Activated naive CD4-positive, alpha-beta T cell treated with anti-CD3 and anti-CD28 coated beads, Interleukin-2, amount 10 ng/mL, durations not matched to agents 7 days and 5 days (primary cell): Measurements from ENCODE around the gene AKR7A2.

ENCODE experiments used
- CTCF ChIA-PET: fragments of 350-600 bp; sonication (Branson Sonifier 250); formaldehyde crosslinking; loops from one replicate; lab custom pipeline; 2021; ENCODE audit warnings: antibody characterized with exemption; lab: Charles Lee
- DNase-seq: peaks from one replicate; pipeline ENCODE4 v3.0.0-alpha.2; 2020
- H3K27ac Mint-ChIP-seq: one replicate; pipeline ENCODE4 v1.8.0; 2021; ENCODE audit warnings: mild to moderate bottlenecking, moderate library complexity, mixed read lengths
- H3K27me3 Mint-ChIP-seq: one replicate; pipeline ENCODE4 v1.8.0; 2021; ENCODE audit warnings: mild to moderate bottlenecking, mixed read lengths
- H3K36me3 Mint-ChIP-seq: one replicate; pipeline ENCODE4 v1.8.0; 2021; ENCODE audit warnings: mixed read lengths
- H3K4me1 Mint-ChIP-seq: one replicate; pipeline ENCODE4 v1.8.0; 2021; ENCODE audit warnings: mixed read lengths
- H3K4me3 Mint-ChIP-seq: one replicate; pipeline ENCODE4 v1.8.0; 2021; ENCODE audit warnings: mild to moderate bottlenecking, moderate library complexity, mixed read lengths
- H3K9me3 Mint-ChIP-seq: one replicate; pipeline ENCODE4 v1.8.0; 2021; ENCODE audit warnings: mixed read lengths

Gene AKR7A2

DNA sequence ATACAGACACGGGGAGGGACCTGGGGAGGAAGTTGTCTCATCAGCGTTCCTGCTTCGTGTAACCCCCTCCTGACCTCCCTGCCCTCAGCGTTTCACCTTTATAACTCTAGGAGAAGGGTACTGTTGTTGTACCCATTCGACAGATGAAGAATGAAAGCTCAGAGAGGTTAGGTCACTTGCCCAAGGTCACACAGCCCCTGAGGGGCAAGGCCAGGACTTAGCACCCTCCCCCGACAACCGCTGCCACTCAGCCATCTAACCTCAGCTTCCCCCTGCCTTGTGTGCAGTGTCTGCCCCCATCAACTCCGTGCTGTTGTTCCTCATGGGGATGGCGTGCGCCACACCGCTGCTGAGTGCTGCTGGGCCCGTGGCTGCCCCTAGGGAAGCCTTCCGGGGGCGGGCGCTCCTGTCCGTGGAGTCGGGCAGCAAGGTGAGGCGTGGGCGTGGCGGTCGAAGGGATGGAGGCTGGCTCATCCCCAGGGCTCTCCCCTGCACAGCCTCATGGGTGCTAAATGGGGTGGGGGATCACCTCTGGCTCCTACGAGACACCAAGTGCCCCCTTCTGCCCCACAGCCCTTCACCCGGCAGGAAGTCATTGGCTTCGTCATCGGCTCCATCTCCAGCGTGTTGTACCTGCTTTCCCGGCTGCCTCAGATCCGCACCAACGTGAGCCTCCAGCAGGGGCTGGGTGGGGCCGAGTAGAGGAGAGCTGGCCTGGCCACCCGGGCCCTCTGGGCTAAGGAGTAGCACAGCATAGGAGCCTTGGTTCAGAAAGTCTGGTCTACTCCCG is 14.2 kb upstream of the AKR7A2 start:
- no peaks in the 10 kb centered on the region for H3K27me3 Mint-ChIP-seq
- no peaks in the 10 kb centered on the region for H3K36me3 Mint-ChIP-seq

DNA sequence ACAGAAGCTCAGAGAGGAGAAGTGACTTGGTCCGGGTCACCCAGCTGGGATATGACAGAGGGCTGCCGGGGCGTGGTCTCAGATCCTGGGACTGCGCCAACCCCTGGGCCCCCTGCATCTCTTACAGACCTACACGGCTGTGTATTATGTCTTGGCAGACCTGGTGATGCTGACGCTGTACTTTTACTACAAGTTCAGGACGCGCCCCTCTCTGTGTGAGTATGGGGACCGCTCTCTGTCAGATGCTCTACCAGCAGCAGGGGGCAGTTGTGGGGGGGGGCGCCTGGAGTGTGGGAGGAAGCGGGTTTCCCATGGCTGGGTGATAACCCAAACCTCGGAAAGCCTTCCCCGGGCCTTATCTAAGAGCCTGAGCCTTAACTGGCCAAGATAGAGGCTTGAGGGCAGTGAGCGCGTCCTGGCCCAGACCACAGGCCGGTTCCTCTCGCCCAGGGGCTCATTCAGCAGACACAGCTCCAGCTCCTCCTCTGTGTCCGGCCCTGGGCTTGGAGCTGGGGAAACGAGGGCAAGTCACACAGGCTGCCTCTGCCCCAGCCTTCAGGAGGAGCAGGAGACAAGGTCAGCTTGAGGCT is 13.5 kb upstream of the AKR7A2 start:
- Mint-ChIP-seq H3K27me3 (no peaks in the 10 kb centered on the region), H3K9me3 (no peaks in the 10 kb centered on the region), H3K36me3 (no peaks in the 10 kb centered on the region), H3K4me3 (no peak overlapping the region), H3K27ac (no peak overlapping the region), H3K4me1 (no peaks in the 10 kb centered on the region)
- CTCF ChIA-PET, result no interaction called here
- DNase-seq, result no peak

More for the DNA sequence above, 14.2 kb upstream of the AKR7A2 start:
- no peak for DNase-seq
- H3K9me3 Mint-ChIP-seq, result no peaks in the 10 kb centered on the region
- no peaks in the 10 kb centered on the region for H3K4me1 Mint-ChIP-seq
- peak overlapping the region; percentile 72 for H3K27ac Mint-ChIP-seq
- H3K4me3 Mint-ChIP-seq, result no peak overlapping the region
- CTCF ChIA-PET, result no interaction called here

DNA sequence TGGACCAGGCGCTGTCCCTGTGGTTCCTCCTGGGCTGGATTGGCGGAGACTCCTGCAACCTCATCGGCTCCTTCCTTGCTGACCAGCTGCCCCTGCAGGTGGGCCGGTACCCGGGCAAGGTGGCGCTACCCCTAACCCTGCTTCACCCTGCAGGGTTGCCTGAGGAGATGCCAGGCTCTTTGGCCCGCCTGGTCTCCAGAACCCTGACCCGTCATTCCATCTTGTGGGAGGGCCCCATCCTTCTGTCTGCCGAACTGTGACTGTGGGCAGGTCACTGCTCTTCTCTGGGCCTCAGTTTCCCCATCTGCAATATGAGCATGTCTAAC is 12.7 kb upstream of the AKR7A2 start:
- CTCF ChIA-PET, result no interaction called here
- H3K4me1 Mint-ChIP-seq, result no peaks in the 10 kb centered on the region
- no peaks in the 10 kb centered on the region for H3K9me3 Mint-ChIP-seq
- DNase-seq, result no peak
- no peak overlapping the region for H3K4me3 Mint-ChIP-seq
- H3K27ac Mint-ChIP-seq, result no peak overlapping the region
- no peaks in the 10 kb centered on the region for H3K36me3 Mint-ChIP-seq
- H3K27me3 Mint-ChIP-seq, result no peaks in the 10 kb centered on the region

DNA sequence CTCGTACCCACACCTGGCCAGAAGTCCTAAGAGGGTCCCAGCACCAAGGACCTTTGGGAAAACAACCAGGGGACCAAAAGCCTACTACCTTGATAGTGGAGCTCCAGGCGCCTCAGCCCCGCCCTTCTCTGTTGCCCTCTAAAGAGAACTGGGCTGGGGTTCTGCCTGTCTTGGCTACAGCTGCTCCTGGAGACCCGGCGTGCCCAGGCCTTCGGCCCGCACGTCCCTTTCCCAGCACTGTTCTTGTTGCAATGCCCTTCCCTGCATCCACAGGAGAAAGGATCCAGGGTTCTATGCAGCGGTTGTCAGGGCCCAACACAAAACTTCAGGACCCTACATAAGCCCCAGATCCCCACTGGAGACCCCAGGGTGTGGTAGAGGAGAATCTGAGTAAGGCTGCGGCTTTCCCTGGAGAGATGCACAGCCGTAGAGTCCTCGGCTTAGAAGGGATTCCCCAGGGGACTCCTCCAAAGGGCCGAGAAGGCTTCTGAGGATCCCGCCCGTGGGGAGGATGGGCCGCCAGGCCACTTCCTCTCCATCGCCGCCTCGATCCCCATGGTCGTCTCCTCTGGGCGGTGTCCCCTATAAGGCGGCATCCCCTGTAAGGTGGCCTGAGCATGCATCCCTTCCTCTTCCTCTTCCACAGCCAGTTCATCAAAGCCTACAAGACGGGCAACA is 12.2 kb upstream of the AKR7A2 start:
- Mint-ChIP-seq H3K4me3 (no peak overlapping the region), H3K36me3 (no peaks in the 10 kb centered on the region), H3K4me1 (no peaks in the 10 kb centered on the region), H3K27me3 (no peaks in the 10 kb centered on the region), H3K27ac (no peak overlapping the region), H3K9me3 (no peaks in the 10 kb centered on the region)
- CTCF ChIA-PET, result no interaction called here
- DNase-seq, result no peak

DNA sequence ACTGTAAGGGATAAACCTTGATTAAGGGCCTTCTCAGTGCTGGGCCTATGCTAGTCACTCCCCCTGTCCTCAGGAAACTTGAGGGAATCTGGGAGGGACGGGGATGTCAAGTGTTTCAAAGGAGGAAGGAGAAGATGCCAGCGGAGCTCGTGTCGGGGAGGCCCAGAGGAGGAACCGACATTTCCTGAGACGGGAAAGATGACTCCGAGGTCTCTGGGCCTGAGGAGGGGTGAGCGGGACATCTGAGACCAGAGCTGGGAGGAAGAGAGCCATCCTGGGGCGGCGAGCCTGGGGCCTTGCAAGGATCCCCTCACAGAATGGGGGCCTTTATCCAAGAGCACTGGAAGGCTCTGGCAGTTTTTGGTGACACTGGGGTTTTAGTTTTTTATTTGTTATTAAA is 10.5 kb upstream of the AKR7A2 start:
- no peaks in the 10 kb centered on the region for H3K4me1 Mint-ChIP-seq
- no peak overlapping the region for H3K4me3 Mint-ChIP-seq
- no peaks in the 10 kb centered on the region for H3K36me3 Mint-ChIP-seq
- no peak overlapping the region for H3K27ac Mint-ChIP-seq
- no peaks in the 10 kb centered on the region for H3K27me3 Mint-ChIP-seq
- no peak for DNase-seq
- no peaks in the 10 kb centered on the region for H3K9me3 Mint-ChIP-seq
- CTCF ChIA-PET, result no interaction called here

DNA sequence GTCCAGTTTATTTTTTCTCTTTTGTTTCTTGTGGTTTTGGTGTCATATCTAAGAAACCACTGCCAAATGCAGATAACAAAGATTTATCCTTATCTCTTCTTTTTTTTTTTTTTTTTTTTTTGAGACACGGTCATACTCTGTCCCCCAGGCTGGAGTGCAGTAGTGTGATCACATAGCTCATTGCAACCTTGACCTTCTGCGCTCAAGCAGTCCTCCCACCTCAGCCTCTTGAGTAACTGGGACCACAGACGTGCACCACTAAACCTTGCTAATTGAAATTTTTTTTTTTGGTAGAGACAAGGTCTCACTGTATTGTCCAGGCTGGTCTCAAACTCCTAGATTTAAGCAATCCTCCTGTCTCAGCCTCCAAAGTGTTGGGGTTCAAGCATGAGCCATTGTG is 9.1 kb upstream of the AKR7A2 start:
- Mint-ChIP-seq H3K4me3 (no peak overlapping the region), H3K27me3 (no peaks in the 10 kb centered on the region), H3K27ac (no peak overlapping the region), H3K36me3 (no peaks in the 10 kb centered on the region), H3K4me1 (peaks cover 4% of the 10 kb centered on the region), H3K9me3 (no peaks in the 10 kb centered on the region)
- CTCF ChIA-PET, result interaction anchor here (0.9 kb wide), 1 partner anchor 675 kb away, joined by 4 read pairs; no protein-coding TSS in a partner anchor
- DNase-seq, result no peak

DNA sequence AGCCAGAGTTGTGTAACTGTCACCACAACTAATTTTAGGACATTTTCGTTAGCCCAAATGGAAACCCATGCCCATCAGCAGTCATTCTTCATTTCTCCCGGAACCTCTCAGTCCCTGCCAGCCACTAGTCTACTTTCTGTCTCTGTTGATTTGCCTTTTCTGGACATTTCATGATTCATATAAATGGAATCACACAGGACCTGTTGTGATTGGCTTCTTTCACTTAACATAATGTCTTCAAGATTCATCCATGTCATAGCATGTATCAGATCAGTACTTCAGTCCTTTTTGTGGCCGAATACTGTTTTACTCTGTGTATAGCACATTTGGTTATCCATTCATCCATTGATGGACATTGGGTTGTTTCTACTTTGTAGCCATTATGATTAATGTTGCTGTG is 7.3 kb upstream of the AKR7A2 start:
- no peaks in the 10 kb centered on the region for H3K36me3 Mint-ChIP-seq
- CTCF ChIA-PET, result no interaction called here
- no peak for DNase-seq
- H3K4me1 Mint-ChIP-seq, result peaks cover 21% of the 10 kb centered on the region
- H3K27me3 Mint-ChIP-seq, result no peaks in the 10 kb centered on the region
- H3K9me3 Mint-ChIP-seq, result no peaks in the 10 kb centered on the region
- H3K27ac Mint-ChIP-seq, result no peak overlapping the region
- H3K4me3 Mint-ChIP-seq, result no peak overlapping the region

DNA sequence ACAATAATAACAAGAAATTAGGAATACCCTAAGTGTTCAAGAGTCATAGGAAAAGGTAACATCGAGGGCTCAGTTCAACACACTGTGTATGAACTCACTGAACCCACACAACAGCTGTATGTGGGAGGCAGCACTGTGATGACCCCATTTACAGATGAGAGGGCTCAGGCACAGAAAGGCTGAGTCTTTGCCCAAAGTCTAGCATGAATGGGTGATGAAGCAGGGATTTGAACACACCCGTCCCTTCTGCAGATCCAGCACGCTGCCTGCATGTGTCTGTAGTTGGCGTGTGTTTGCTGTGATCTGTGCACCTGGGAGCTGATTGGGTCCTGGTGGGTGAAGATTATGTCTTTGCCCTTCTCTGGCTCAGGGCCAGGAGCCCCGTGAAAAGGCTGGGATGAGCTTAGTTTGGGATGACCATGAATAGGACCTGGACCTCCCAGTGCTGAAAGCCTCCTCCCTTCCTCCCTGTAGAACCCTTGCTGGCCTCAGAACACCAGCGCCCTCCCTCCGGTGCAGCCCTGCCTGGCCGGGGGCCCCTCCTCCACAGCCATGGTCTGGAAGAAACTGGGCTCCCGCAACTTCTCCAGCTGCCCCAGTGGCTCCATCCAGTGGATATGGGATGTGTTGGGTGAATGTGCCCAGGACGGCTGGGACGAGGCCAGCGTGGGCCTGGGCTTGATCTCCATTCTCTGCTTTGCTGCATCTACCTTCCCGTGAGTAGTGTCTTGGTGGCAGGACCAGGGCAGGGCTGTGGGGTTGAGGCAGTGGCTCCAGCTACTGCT is 5.4 kb upstream of the AKR7A2 start:
- CTCF ChIA-PET, result interaction anchor here (1.1 to 1.2 kb wide), 2 partner anchors 25 to 337 kb away, joined by 3 read pairs; no protein-coding TSS in a partner anchor
- Mint-ChIP-seq H3K36me3 (no peaks in the 10 kb centered on the region), H3K27me3 (no peaks in the 10 kb centered on the region), H3K9me3 (no peaks in the 10 kb centered on the region), H3K4me1 (peaks cover 34% of the 10 kb centered on the region), H3K27ac (no peak overlapping the region), H3K4me3 (no peak overlapping the region)
- no peak for DNase-seq

DNA sequence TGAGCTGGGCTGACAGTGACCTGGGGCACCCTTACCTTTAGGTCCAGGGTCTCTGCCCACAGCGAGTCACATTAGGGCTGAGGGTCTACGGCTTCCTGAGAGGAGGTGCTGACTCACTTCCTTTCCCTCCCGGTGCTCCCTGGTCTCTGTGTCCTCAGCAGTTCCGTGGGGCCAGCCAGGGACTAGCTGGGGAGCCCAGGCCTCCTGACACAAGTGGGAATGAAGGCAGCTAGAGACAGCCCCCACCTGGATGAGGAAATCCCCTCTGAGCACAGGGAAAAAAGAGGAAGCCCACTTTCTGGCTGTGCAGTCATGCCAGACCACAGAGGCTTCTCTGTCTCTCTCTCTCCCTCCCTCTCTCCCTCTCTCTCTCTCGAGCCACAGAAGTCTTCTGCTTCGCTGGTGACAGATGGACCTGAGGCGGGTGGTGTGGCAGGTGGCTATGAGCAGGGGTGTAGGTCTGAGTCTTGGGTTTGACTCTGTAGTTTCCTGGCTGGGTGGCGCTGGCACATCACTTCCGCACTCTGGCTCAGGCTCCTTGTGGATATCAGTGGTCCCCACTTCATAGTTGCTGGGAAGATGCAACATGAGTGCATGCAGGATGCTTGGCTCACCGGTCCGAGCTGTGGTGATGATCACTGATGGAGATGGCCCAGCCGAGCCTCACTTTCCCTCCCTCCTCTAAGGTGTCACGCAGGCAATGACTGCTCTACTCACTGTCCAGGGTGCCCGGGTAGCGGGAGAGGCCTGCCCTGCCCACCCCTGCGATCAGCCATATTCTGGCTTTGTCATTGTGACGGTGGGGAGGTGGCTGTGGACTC is 3.6 kb upstream of the AKR7A2 start:
- CTCF ChIA-PET, result interaction anchor here (0.6 to 1.2 kb wide), 2 partner anchors 27 to 56 kb away, joined by 3 read pairs; no protein-coding TSS in a partner anchor
- H3K4me1 Mint-ChIP-seq, result peaks cover 42% of the 10 kb centered on the region
- no peaks in the 10 kb centered on the region for H3K36me3 Mint-ChIP-seq
- no peak overlapping the region for H3K4me3 Mint-ChIP-seq
- no peaks in the 10 kb centered on the region for H3K27me3 Mint-ChIP-seq
- H3K27ac Mint-ChIP-seq, result no peak overlapping the region
- DNase-seq, result no peak
- no peaks in the 10 kb centered on the region for H3K9me3 Mint-ChIP-seq

DNA sequence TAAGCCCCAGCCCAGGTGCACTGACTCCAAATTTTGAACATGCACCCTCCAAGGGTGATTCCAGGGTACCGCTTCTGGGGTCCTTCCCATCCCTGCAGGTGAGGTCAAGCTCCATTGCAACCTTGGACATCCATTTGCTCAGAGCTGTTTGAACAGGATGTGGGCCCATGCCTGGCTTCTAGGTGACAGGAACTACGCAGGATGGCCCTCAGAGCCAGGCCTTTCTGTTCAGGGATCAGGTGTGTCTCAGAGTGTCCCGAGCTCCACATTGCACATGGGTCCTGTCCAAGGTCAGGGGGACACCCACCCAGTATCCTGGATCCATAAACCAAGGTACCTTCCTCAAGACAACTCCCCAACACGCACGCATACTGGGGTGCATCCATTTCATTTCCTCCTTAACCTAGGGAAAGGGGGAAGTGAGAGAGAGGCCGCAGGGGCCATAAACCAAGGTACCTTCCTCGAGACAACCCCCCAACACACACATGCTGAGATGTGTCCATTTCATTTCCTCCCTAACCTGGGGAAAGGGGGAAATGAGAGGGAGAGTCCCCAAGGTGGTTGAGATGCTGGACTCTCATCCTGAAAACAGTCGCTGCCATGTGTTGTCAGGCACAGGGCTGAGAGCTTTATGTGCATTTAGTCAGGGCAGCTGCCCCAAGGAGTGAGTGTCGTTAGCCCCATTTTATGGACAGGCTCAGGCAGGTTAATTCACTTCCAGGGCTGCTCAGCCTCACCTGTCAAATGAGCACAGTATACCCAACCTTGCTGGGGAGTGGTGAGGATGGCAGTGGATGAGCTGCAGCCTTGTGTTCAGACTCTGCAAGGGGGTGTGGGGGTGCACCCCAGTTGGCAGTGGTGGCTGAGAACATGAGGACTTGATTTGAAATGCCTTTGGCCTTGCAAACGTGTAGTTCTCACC is 2.3 kb upstream of the AKR7A2 start:
- Mint-ChIP-seq H3K27ac (no peak overlapping the region), H3K4me3 (peak overlapping the region; percentile 76), H3K27me3 (no peaks in the 10 kb centered on the region), H3K4me1 (peaks cover 48% of the 10 kb centered on the region), H3K36me3 (no peaks in the 10 kb centered on the region), H3K9me3 (no peaks in the 10 kb centered on the region)
- CTCF ChIA-PET, result no interaction called here
- no peak for DNase-seq

DNA sequence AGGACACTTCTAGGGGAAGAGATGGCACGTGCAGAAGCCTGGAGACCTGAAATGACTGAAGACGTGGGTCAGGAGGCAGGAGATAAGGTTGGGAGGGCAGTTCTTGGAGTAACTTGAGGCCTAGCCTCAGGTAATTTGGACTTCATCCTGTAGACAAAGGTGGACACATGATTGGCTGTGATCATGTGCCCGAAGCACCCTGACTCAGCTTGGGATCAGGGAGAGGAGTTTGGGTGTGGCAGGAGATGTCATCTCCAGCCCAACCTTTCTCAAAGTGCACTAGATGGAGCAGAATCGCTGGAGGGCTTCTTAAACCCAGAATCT is 1.7 kb upstream of the AKR7A2 start:
- peaks cover 50% of the 10 kb centered on the region for H3K4me1 Mint-ChIP-seq
- DNase-seq, result no peak
- peak overlapping the region; percentile 8 for H3K27ac Mint-ChIP-seq
- CTCF ChIA-PET, result no interaction called here
- no peaks in the 10 kb centered on the region for H3K27me3 Mint-ChIP-seq
- H3K36me3 Mint-ChIP-seq, result peaks cover 3% of the 10 kb centered on the region
- H3K4me3 Mint-ChIP-seq, result peak overlapping the region; percentile 76
- H3K9me3 Mint-ChIP-seq, result no peaks in the 10 kb centered on the region

DNA sequence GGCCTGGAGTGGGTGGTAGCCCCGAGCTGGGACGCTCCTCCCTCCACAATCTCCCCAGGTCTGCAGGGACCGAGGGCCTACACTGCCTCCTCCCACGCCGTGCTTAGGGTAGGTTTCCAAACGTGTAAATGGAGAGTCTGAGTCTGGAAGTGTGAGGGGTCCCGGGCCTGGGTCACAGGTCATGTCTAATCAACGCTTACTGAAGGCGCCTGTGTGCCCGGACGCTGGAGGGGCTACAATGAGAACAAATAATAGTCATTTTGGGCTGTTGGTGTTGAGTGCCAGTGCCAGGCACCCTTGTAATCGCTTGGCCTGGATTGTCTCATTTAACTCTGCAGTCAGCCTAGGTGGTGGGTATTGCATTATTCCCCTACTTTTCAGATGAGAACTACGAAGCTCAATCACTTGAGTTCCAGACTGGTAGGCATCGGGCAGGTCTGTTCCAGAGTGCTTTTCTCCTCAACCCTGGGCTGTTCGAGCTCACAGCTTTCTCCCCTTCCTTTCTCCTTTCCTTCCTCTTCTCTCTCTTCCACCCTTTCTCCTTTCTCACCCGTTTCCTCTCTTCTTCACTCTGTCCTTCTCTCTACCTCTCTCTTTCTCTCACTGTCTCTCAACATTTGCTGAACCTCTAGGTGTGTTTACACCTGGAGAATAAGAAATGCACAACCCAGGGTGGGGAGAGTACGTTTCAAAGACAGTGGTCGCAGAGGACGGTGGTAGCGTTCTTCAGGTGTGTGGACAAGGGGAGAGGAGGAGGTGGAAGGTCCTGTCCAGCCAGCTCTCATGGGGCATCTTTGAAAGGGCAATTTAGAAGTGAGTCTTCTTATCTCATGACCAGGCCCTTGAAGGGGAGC is 1.1 kb upstream of the AKR7A2 start:
- Mint-ChIP-seq H3K36me3 (peaks cover 4% of the 10 kb centered on the region), H3K27ac (peak overlapping the region; percentile 8), H3K9me3 (no peaks in the 10 kb centered on the region), H3K4me1 (peaks cover 50% of the 10 kb centered on the region), H3K27me3 (no peaks in the 10 kb centered on the region), H3K4me3 (peak overlapping the region; percentile 76)
- CTCF ChIA-PET, result no interaction called here
- peak; percentile 42 for DNase-seq
